ENCODE results near the gene SRPX.
A peak's percentile ranks its signal among the peaks of the same experiment; 100 is the strongest.

Gene SRPX

DNA sequence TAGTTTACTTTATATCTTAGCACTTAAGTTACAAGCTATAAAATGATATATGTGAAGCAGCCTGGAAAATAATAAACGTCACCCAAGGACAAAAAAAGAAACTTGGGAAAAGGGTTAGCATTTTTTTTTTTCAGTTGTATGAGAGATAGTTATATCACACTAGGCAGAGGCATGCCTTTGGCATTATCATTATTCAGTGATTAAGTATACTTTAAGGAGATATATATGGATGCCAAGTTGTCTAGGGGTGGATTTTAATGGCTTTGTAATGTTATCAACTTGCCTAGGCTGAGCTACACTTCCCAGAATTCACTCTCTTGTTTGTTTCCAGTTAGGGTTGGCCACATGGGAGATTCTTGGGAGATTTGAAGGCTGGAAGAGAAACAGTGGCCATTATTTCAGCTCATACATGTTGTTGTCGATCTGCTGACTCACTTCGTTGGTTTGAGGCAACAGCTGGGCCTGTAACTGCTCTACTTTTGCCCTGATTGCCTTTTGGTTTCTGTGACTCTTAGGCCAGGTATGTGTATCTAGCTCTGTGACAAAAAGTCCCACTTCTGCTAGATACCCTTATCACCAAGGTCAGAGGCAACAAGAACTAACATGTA lies 11.5 kb upstream of the SRPX start:
- TF ChIP-seq, protein P1, sequence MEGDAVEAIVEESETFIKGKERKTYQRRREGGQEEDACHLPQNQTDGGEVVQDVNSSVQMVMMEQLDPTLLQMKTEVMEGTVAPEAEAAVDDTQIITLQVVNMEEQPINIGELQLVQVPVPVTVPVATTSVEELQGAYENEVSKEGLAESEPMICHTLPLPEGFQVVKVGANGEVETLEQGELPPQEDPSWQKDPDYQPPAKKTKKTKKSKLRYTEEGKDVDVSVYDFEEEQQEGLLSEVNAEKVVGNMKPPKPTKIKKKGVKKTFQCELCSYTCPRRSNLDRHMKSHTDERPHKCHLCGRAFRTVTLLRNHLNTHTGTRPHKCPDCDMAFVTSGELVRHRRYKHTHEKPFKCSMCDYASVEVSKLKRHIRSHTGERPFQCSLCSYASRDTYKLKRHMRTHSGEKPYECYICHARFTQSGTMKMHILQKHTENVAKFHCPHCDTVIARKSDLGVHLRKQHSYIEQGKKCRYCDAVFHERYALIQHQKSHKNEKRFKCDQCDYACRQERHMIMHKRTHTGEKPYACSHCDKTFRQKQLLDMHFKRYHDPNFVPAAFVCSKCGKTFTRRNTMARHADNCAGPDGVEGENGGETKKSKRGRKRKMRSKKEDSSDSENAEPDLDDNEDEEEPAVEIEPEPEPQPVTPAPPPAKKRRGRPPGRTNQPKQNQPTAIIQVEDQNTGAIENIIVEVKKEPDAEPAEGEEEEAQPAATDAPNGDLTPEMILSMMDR (IDR thresholded peaks at IDR 0.05; ENCODE audit: unreplicated experiment in 3 of 3) = no peak
- H3K9me3 Mint-ChIP-seq = peaks cover 6% of the 10 kb centered on the region
- H3K4me3 Mint-ChIP-seq = no peak overlapping the region
- no peaks in the 10 kb centered on the region for H3K27me3 Mint-ChIP-seq (ENCODE audit: low read depth)
- H3K4me1 Mint-ChIP-seq = peaks cover 8% of the 10 kb centered on the region
- no peaks in the 10 kb centered on the region for H3K36me3 Mint-ChIP-seq (ENCODE audit: low read depth)
- H3K27ac Mint-ChIP-seq = no peak overlapping the region

DNA sequence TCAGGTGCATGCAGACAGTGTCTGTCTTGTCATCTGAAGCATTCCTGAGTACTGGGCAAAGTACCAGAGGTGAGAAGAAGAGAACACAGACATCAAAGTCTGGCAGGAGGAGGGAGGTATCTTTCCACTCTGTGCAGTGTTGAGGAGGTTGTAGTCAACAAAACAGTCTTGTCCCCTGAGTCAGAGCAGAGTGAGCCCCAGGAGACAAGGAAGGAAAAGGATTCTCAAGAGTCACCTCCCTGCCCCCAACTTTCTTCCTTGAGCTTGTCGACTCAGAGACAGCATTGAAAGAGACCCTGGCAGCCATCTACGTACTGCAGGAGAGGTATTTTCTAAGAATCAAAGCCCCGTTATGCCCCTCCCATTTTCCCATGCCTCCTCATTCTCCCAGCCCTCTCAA lies 4.4 kb upstream of the SRPX start:
- no peak overlapping the region for H3K27ac Mint-ChIP-seq
- H3K9me3 Mint-ChIP-seq = peaks cover 8% of the 10 kb centered on the region
- TF ChIP-seq, protein P1 (IDR thresholded peaks at IDR 0.05; ENCODE audit: unreplicated experiment in 3 of 3) = no peak
- H3K36me3 Mint-ChIP-seq (ENCODE audit: low read depth) = no peaks in the 10 kb centered on the region
- no peak overlapping the region for H3K4me3 Mint-ChIP-seq
- H3K27me3 Mint-ChIP-seq (ENCODE audit: low read depth) = peaks cover 26% of the 10 kb centered on the region
- peaks cover 10% of the 10 kb centered on the region for H3K4me1 Mint-ChIP-seq

DNA sequence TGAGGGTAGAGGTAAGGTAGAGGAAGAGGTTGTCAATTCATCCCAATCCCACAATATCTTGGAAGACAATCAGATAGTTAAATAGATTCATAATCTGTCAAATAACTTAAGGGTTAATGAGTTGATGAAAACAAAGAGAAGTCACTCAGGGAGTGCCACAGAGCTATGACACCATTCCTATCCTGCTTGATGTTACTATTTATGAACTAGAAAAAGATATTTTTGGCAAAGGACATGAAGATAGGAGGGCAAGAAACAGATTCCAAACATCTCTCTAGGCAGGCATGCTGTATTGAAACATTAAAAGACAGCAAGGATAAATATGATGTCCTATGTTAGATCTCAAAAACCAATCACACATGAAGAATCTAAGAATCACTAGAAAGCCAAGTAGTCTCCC lies 3.5 kb upstream of the SRPX start:
- TF ChIP-seq, protein P1 (IDR thresholded peaks at IDR 0.05; ENCODE audit: unreplicated experiment in 3 of 3) = no peak
- peaks cover 15% of the 10 kb centered on the region for H3K4me1 Mint-ChIP-seq
- H3K27ac Mint-ChIP-seq = no peak overlapping the region
- no peaks in the 10 kb centered on the region for H3K36me3 Mint-ChIP-seq (ENCODE audit: low read depth)
- H3K4me3 Mint-ChIP-seq = no peak overlapping the region
- H3K9me3 Mint-ChIP-seq = peaks cover 8% of the 10 kb centered on the region
- peaks cover 26% of the 10 kb centered on the region for H3K27me3 Mint-ChIP-seq (ENCODE audit: low read depth)

DNA sequence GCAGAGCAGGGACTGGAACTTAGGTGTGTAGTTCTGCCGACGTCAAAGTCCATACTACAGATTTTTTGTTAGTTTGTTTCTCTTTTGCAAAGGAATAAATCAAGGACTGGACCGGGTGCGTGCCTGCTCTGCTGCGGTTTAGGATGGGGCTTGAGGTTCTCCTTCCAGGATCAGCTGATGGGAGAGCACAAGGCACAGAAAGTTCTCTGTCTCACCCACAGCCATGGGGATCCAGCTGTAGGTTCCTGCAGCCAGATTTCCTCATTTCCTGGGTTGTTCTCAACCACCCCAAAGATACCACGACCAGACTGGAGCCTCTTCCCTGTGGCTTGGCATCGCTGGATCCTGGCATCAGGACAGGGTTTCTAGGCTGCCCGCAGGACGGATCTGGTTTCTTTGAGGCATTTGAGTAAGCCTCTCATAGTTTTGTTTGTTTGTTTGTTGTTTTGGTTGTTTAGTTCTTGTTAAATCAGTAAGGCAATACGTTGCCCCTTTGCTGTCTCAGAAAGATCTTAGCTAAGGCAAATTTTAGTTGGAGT lies 789 bp upstream of the SRPX start:
- no peaks in the 10 kb centered on the region for H3K9me3 Mint-ChIP-seq
- peaks cover 29% of the 10 kb centered on the region for H3K27me3 Mint-ChIP-seq (ENCODE audit: low read depth)
- H3K4me1 Mint-ChIP-seq = peaks cover 23% of the 10 kb centered on the region
- peak overlapping the region in 2 of 3 experiments; percentile 82 to 87 for H3K27ac Mint-ChIP-seq
- H3K36me3 Mint-ChIP-seq (ENCODE audit: low read depth) = no peaks in the 10 kb centered on the region
- H3K4me3 Mint-ChIP-seq = peak overlapping the region; percentile 90 to 96 (median 92)
- TF ChIP-seq, protein P1 (IDR thresholded peaks at IDR 0.05; ENCODE audit: unreplicated experiment in 3 of 3) = no peak

DNA sequence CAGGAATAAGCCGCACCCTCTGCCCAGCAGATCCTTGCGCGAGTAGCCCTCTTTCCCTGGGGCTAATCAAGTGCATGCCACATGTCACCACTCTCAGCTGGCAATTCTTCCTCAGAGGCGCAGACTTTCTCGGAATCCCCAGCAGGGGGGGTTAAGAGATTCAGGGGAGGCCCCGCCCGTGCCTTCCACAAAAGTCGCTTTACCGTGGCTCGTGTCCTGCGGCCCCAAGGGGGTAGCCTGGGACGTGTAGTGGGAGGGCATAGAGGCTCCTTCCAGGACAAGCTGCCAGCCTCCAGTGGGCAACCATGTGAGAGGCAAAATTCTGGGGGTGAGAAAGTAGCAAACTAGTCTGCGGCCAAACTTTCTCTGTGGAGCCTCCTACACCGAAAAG lies 652 bp downstream of the SRPX start:
- Mint-ChIP-seq H3K4me3 (peak overlapping the region; percentile 90 to 96 (median 92)), H3K36me3 (ENCODE audit: low read depth) (no peaks in the 10 kb centered on the region), H3K9me3 (no peaks in the 10 kb centered on the region), H3K4me1 (peaks cover 31% of the 10 kb centered on the region), H3K27me3 (ENCODE audit: low read depth) (peaks cover 29% of the 10 kb centered on the region), H3K27ac (peak overlapping the region in 2 of 3 experiments; percentile 1 to 33)
- TF ChIP-seq, protein P1 (IDR thresholded peaks at IDR 0.05; ENCODE audit: unreplicated experiment in 3 of 3) = peak in 2 of 3 experiments; percentile 9 to 30

DNA sequence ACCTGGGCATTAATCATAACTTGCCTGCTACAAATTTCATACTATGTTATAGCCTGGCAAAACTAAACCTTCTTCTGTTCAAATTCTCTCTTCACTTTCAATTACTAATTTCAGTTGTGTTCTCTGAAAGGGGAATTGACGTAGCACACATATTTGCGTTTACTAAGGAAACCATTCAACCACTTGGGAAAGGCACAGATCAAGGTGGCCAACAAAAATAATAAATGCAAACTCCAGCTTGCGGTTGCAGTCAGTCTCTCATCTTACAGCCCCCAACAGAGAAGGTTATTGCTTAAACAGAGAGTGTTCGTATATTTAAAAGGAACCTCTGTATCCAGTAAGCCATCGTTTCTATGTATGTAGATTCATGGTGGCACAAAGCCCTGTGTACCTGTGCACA lies 4.0 kb downstream of the SRPX start:
- Mint-ChIP-seq H3K36me3 (ENCODE audit: low read depth) (no peaks in the 10 kb centered on the region), H3K4me3 (peak overlapping the region in 1 of 3 experiments; percentile 44), H3K4me1 (peaks cover 45% of the 10 kb centered on the region), H3K27ac (peak overlapping the region in 1 of 3 experiments; percentile 46), H3K9me3 (peaks cover 10% of the 10 kb centered on the region), H3K27me3 (ENCODE audit: low read depth) (peaks cover 16% of the 10 kb centered on the region)
- TF ChIP-seq, protein P1 (IDR thresholded peaks at IDR 0.05; ENCODE audit: unreplicated experiment in 3 of 3) = no peak
